HepG2 (cell line): ENCODE data around the gene DCTN4. TPM values are rescaled to one million over a fixed set of nuclear protein-coding genes. Genes with fewer than 3 reads are reported as not detected.

ENCODE experiments used
- ATAC-seq: fragments of 200-7000 bp; cut with Tn5 transposase; 3 replicates; pipeline ENCODE4 v1.9.1; 2020; ENCODE audit warnings: mild to moderate bottlenecking, moderate library complexity
- BruUV-seq: library from RNA; stranded (reverse); fragments of 400-500 nt; replicated peaks from 2 replicates; lab custom pipeline; 2021; lab: Mats Ljungman, UMichigan
- CTCF ChIA-PET: fragments of 300-600 bp; formaldehyde crosslinking; extraction: SDS; loops from one replicate; lab custom pipeline; 2021; ENCODE audit warnings: low total read pairs, inconsistent platforms, low intra/inter-chr PET ratio; lab: Yijun Ruan, JAX
- POLR2A ChIA-PET: fragments of 350-600 bp; sonication (Branson Sonifier 250); formaldehyde crosslinking; loops from one replicate; lab custom pipeline; 2020; ENCODE audit warnings: antibody characterized with exemption, inconsistent platforms; lab: Yijun Ruan, JAX
- DNase-seq: peaks from one replicate; pipeline ENCODE4 v3.0.0-alpha.2; 2015; ENCODE audit warnings: low spot score
- FAIRE-seq: peaks from 3 replicates; lab custom pipeline; 2011; peaks lifted over from hg19 to GRCh38; lab: Jason Lieb, UNC
- H2AFZ ChIP-seq: one replicate; pipeline ENCODE4 v1.6.1; 2011; ENCODE audit warnings: low read length, inconsistent platforms
- H3K27ac ChIP-seq: fragments of 300-600 bp; 3 replicates; pipeline ENCODE4 v1.8.0; 2011; ENCODE audit warnings: mixed run types, mild to moderate bottlenecking, mixed read lengths, low read length, inconsistent platforms; ENCODE audit not compliant: insufficient read depth; ENCODE audit errors: extremely low read length
- H3K27me3 ChIP-seq, 2 experiments: fragments of 200-600 bp in 1 of 2; 2 replicates in 1 of 2; 3 replicates in 1 of 2; pipeline versions ENCODE4 v1.6.0 to v1.8.0; 2011; ENCODE audit warnings: low read length in 2 of 2, mild to moderate bottlenecking in 2 of 2, moderate library complexity in 2 of 2, inconsistent platforms in 1 of 2; ENCODE audit not compliant: insufficient read depth in 2 of 2, control insufficient read depth in 1 of 2
- H3K36me3 ChIP-seq, 2 experiments: fragments of 200-600 bp in 1 of 2; replicated peaks in 1 of 2; 2 replicates in 1 of 2; 3 replicates in 1 of 2; pipeline versions ENCODE4 v1.5.1 to v1.8.0; 2011; ENCODE audit warnings: low read length in 2 of 2, inconsistent platforms in 1 of 2; ENCODE audit not compliant: insufficient read depth in 2 of 2, control insufficient read depth in 1 of 2
- H3K4me1 ChIP-seq: 2 replicates; pipeline ENCODE4 v1.5.1; 2012; ENCODE audit warnings: low read length, inconsistent platforms; ENCODE audit not compliant: insufficient read depth
- H3K4me2 ChIP-seq: 2 replicates; pipeline ENCODE4 v1.6.0; 2011; ENCODE audit warnings: low read depth, low read length, inconsistent platforms
- H3K4me3 ChIP-seq, 3 experiments: fragments of 200-600 bp in 1 of 3; sonication (generic), shearing (Covaris generic) in 1 of 3; replicated peaks in 1 of 3; 2 replicates each; pipeline ENCODE4 v1.5.1; 2011 to 2016; ENCODE audit warnings: low read length in 3 of 3, inconsistent platforms in 2 of 3, low read depth in 2 of 3, mild to moderate bottlenecking in 2 of 3, control low read depth in 1 of 3, mixed read lengths in 1 of 3; ENCODE audit not compliant: insufficient read depth in 1 of 3
- H3K79me2 ChIP-seq: one replicate; pipeline ENCODE4 v1.6.1; 2011; ENCODE audit warnings: low read length, inconsistent platforms; ENCODE audit not compliant: insufficient read depth
- H3K9ac ChIP-seq: 2 replicates; pipeline ENCODE4 v1.6.0; 2011; ENCODE audit warnings: mild to moderate bottlenecking, low read depth, low read length, inconsistent platforms; ENCODE audit not compliant: insufficient read depth
- H3K9me3 ChIP-seq: 2 replicates; pipeline ENCODE4 v1.5.1; 2012; ENCODE audit warnings: mild to moderate bottlenecking, low read length
- H4K20me1 ChIP-seq: 2 replicates; pipeline ENCODE4 v1.6.0; 2011; ENCODE audit warnings: inconsistent platforms, mild to moderate bottlenecking, low read length, moderate library complexity; ENCODE audit not compliant: insufficient read depth
- CHCHD3 ChIP-seq: sonication (generic); formaldehyde crosslinking; IDR thresholded peaks from 2 replicates; pipeline ENCODE4 v1.8.0; 2022; ENCODE audit warnings: mild to moderate bottlenecking, missing genetic modification reagents, moderate library complexity
- FOSL1 ChIP-seq: sonication (generic); formaldehyde crosslinking; IDR thresholded peaks from 2 replicates; pipeline ENCODE4 v1.9.0; 2021; ENCODE audit warnings: missing genetic modification reagents, borderline replicate concordance
- FOXA3 ChIP-seq: IDR thresholded peaks from 2 replicates; pipeline ENCODE4 v1.6.1; 2016; ENCODE audit warnings: missing genetic modification reagents, missing compliant biosample characterization
- RCOR2 ChIP-seq: IDR thresholded peaks from 2 replicates; pipeline ENCODE4 v1.6.1; 2016; ENCODE audit warnings: missing biosample characterization, missing genetic modification reagents
- SIN3A ChIP-seq: IDR thresholded peaks from 2 replicates; pipeline ENCODE4 v1.6.1; 2011; ENCODE audit warnings: low read depth, mild to moderate bottlenecking, control low read depth, low read length, borderline replicate concordance
- TAF15 ChIP-seq: fragments of 200-400 bp; formaldehyde crosslinking; IDR thresholded peaks from one replicate; pipeline ENCODE4 v1.6.1; 2018; ENCODE audit warnings: mild to moderate bottlenecking, low read depth, low read length; ENCODE audit not compliant: poor library complexity, severe bottlenecking
- YEATS2 ChIP-seq: sonication (generic); formaldehyde crosslinking; IDR thresholded peaks from 2 replicates; pipeline ENCODE4 v1.4.0; 2020; ENCODE audit warnings: missing genetic modification reagents, borderline replicate concordance
- ZNF7 ChIP-seq: IDR thresholded peaks from 2 replicates; pipeline ENCODE4 v1.6.1; 2016; ENCODE audit warnings: missing biosample characterization, missing genetic modification reagents
- ZSCAN31 ChIP-seq: sonication (generic); formaldehyde crosslinking; IDR thresholded peaks from 2 replicates; pipeline ENCODE4 v1.5.0; 2020; ENCODE audit warnings: low read depth, mild to moderate bottlenecking, missing genetic modification reagents
- WGBS: methylation state at CpG from one replicate; pipeline ENCODE4 v1.1.6; 2017; ENCODE audit warnings: low lambda C conversion rate; 5-methylcytosine and 5-hydroxymethylcytosine counted together
- in situ Hi-C: cut with HindIII; loops from 2 replicates; pipeline ENCODE4 v1.10.0; 2017; ENCODE audit warnings: low pct_unique_long_range_greater_than_20kb; ENCODE audit not compliant: extremely low pct_ligation_motif_present
- intact Hi-C: fragments of 100-400 bp; cut with micrococcal nuclease; formaldehyde crosslinking; loops from one replicate; pipeline ENCODE4 v1.10.0; 2022; ENCODE audit not compliant: unreplicated experiment
- polyA plus RNA-seq, 8 experiments: library from polyadenylated mRNA; depleted of rRNA in 3 of 8; stranded (reverse) in 7 of 8; unstranded in 1 of 8; fragments of >200 nt; fragmentation: Illumina TruSeq in 4 of 8; extraction: Trizol in 4 of 8; gene quantifications; 2 replicates each; pipeline versions ENCODE4 v1.2.1 to v1.2.3, GENCODE V29; 2011 to 2016; ENCODE audit warnings: low read depth in 4 of 8, missing spikeins in 1 of 8, mixed read lengths in 1 of 8; ENCODE audit not compliant: insufficient read depth in 1 of 8
- total RNA-seq, 5 experiments: library from RNA; depleted of rRNA; stranded (reverse); fragments of >200 nt; fragmentation: Illumina TruSeq; extraction: Trizol; gene quantifications; 2 replicates each; pipeline ENCODE4 v1.2.3, GENCODE V29; 2016; ENCODE audit warnings: low read depth in 1 of 5
- TF ChIP-seq, protein P1 (sequence below): sonication (generic); formaldehyde crosslinking; IDR thresholded peaks from 2 replicates; pipeline ENCODE4 v1.8.1; 2023; ENCODE audit warnings: mild to moderate bottlenecking, missing genetic modification reagents
- TF ChIP-seq, protein P2 (sequence below), 2 experiments: sonication (generic) in 1 of 2; formaldehyde crosslinking in 1 of 2; IDR thresholded peaks; 2 replicates each; pipeline versions ENCODE4 v1.4.0 to v1.6.1; 2016 to 2020; ENCODE audit warnings: borderline replicate concordance in 1 of 2, low read depth in 1 of 2, mild to moderate bottlenecking in 1 of 2, missing genetic modification reagents in 1 of 2
- TF ChIP-seq, protein P3 (sequence below): IDR thresholded peaks from 2 replicates; pipeline ENCODE4 v1.6.1; 2012; ENCODE audit warnings: low read length, improper control_type of control experiment
- TF ChIP-seq, protein P4 (sequence below): sonication (generic); formaldehyde crosslinking; IDR thresholded peaks from 2 replicates; pipeline ENCODE4 v1.5.0; 2020; ENCODE audit warnings: missing genetic modification reagents, mild to moderate bottlenecking, borderline replicate concordance

DCTN4 gene
- total and polyA plus RNA-seq, 2 of the 13 experiments (the other 11 are each of a cell fraction or from before 2014, with no cell fraction given) = 24.1 to 26.9 TPM

DNA sequence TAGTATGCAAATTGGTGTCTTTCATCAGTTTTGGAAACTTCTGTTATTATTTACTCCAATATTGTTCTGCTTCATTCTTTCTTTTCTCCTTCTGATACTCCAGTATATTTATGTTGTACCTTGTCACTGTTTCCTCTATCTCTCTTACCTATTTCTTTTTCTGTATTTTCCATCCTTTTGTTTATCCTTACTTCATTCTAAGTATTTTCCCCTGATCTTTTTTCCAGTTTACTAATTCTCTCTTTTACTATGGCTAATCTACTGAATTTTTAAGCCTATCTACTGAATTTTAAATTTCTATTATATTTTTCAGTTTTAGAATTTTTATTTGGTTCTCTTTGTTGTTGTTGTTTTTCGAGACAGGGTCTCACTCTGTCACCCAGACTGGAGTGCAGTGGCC lies 27.1 kb upstream of the DCTN4 start:
- Histone ChIP-seq H2AFZ (no peak overlapping the region), H3K4me2 (no peak overlapping the region), H4K20me1 (peaks cover 8% of the 10 kb centered on the region), H3K4me1 (peaks cover 84% of the 10 kb centered on the region), H3K4me3 (no peak overlapping the region), H3K9ac (no peak overlapping the region), H3K9me3 (no peaks in the 10 kb centered on the region), H3K27ac (no peak overlapping the region), H3K36me3 (peaks cover 4 to 6% of the 10 kb centered on the region in 2 experiments; a peak in 4 of 5 replicates), H3K27me3 (no peaks in the 10 kb centered on the region), H3K79me2 (peaks cover 85% of the 10 kb centered on the region)
- in situ Hi-C loops (no loop called here), intact Hi-C loops (no loop called here)
- ChIA-PET CTCF (no interaction called here), POLR2A (no interaction called here)
- DNase-seq = no peak
- ATAC-seq = no peak
- BruUV-seq = no TSS peak
- FAIRE-seq = no peak
- WGBS = 97% methylated on average over 1 of the region's 1 CpG
- TF ChIP-seq YEATS2 (CRISPR knock-in tag) (no peak), FOXA3 (CRISPR knock-in tag) (no peak), ZSCAN31 (CRISPR knock-in tag) (no peak), FOSL1 (no peak), TAF15 (no peak), CHCHD3 (no peak), ZNF7 (CRISPR knock-in tag) (no peak), RCOR2 (CRISPR knock-in tag) (no peak), SIN3A (no peak)
- TF ChIP-seq, protein P1, sequence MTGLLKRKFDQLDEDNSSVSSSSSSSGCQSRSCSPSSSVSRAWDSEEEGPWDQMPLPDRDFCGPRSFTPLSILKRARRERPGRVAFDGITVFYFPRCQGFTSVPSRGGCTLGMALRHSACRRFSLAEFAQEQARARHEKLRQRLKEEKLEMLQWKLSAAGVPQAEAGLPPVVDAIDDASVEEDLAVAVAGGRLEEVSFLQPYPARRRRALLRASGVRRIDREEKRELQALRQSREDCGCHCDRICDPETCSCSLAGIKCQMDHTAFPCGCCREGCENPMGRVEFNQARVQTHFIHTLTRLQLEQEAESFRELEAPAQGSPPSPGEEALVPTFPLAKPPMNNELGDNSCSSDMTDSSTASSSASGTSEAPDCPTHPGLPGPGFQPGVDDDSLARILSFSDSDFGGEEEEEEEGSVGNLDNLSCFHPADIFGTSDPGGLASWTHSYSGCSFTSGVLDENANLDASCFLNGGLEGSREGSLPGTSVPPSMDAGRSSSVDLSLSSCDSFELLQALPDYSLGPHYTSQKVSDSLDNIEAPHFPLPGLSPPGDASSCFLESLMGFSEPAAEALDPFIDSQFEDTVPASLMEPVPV (CRISPR knock-in tag) = no peak
- TF ChIP-seq, protein P2, sequence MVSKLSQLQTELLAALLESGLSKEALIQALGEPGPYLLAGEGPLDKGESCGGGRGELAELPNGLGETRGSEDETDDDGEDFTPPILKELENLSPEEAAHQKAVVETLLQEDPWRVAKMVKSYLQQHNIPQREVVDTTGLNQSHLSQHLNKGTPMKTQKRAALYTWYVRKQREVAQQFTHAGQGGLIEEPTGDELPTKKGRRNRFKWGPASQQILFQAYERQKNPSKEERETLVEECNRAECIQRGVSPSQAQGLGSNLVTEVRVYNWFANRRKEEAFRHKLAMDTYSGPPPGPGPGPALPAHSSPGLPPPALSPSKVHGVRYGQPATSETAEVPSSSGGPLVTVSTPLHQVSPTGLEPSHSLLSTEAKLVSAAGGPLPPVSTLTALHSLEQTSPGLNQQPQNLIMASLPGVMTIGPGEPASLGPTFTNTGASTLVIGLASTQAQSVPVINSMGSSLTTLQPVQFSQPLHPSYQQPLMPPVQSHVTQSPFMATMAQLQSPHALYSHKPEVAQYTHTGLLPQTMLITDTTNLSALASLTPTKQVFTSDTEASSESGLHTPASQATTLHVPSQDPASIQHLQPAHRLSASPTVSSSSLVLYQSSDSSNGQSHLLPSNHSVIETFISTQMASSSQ (IDR thresholded peaks at IDR 0.05; ENCODE audit: low read depth) = no peak
- TF ChIP-seq, protein P2 (CRISPR knock-in tag; IDR thresholded peaks at IDR 0.05; ENCODE audit: borderline replicate concordance) = no peak
- TF ChIP-seq, protein P3, sequence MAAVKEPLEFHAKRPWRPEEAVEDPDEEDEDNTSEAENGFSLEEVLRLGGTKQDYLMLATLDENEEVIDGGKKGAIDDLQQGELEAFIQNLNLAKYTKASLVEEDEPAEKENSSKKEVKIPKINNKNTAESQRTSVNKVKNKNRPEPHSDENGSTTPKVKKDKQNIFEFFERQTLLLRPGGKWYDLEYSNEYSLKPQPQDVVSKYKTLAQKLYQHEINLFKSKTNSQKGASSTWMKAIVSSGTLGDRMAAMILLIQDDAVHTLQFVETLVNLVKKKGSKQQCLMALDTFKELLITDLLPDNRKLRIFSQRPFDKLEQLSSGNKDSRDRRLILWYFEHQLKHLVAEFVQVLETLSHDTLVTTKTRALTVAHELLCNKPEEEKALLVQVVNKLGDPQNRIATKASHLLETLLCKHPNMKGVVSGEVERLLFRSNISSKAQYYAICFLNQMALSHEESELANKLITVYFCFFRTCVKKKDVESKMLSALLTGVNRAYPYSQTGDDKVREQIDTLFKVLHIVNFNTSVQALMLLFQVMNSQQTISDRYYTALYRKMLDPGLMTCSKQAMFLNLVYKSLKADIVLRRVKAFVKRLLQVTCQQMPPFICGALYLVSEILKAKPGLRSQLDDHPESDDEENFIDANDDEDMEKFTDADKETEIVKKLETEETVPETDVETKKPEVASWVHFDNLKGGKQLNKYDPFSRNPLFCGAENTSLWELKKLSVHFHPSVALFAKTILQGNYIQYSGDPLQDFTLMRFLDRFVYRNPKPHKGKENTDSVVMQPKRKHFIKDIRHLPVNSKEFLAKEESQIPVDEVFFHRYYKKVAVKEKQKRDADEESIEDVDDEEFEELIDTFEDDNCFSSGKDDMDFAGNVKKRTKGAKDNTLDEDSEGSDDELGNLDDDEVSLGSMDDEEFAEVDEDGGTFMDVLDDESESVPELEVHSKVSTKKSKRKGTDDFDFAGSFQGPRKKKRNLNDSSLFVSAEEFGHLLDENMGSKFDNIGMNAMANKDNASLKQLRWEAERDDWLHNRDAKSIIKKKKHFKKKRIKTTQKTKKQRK = no peak
- TF ChIP-seq, protein P4, sequence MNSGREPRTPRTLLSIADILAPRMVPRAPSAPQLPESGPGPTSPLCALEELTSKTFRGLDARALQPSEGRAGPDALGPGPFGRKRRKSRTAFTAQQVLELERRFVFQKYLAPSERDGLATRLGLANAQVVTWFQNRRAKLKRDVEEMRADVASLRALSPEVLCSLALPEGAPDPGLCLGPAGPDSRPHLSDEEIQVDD (CRISPR knock-in tag) = no peak
